Uterus (tissue), 2 donors: ENCODE results near the gene CLDN16.

Experiments
- POLR2A ChIP-seq, 2 donors: fragments of 450-650 bp; IDR thresholded peaks; one replicate each; pipeline ENCODE4 v1.6.1; 2016; ENCODE audit warnings: antibody characterized with exemption in 2 of 2, mild to moderate bottlenecking in 1 of 2, moderate library complexity in 1 of 2
- TF ChIP-seq, protein P1 (sequence below), 4 experiments: fragments of 200-600 bp in 2 of 4; fragments of 450-650 bp in 2 of 4; sonication (generic) in 2 of 4; IDR thresholded peaks; one replicate each; pipeline ENCODE4 v1.5.1; 2016 to 2019; ENCODE audit warnings: antibody characterized with exemption in 4 of 4, mild to moderate bottlenecking in 2 of 4, moderate library complexity in 1 of 4

DNA sequence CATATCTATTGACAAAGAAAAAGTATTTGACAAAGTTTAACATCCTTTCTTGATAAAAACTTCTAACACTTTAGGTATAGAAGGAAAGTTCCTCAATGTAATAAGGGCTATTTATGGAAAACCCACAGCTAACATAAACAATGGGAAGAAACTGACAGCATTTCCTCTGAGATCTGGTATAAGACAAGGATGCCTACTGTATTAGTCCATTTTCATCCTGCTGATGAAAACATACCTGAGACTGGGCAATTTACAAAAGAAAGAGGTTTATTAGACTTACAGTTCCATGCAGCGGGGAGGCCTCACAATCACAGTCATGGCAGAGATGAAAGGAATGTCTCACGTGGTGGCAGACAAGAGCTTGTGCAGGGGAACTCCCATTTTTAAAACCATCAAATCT, 47.9 kb upstream of the CLDN16 start:
- TF ChIP-seq, protein P1, sequence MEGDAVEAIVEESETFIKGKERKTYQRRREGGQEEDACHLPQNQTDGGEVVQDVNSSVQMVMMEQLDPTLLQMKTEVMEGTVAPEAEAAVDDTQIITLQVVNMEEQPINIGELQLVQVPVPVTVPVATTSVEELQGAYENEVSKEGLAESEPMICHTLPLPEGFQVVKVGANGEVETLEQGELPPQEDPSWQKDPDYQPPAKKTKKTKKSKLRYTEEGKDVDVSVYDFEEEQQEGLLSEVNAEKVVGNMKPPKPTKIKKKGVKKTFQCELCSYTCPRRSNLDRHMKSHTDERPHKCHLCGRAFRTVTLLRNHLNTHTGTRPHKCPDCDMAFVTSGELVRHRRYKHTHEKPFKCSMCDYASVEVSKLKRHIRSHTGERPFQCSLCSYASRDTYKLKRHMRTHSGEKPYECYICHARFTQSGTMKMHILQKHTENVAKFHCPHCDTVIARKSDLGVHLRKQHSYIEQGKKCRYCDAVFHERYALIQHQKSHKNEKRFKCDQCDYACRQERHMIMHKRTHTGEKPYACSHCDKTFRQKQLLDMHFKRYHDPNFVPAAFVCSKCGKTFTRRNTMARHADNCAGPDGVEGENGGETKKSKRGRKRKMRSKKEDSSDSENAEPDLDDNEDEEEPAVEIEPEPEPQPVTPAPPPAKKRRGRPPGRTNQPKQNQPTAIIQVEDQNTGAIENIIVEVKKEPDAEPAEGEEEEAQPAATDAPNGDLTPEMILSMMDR (IDR thresholded peaks at IDR 0.05) = no peak
- TF ChIP-seq POLR2A (IDR thresholded peaks at IDR 0.05) = no peak
